ENCODE measurements around the gene PDLIM3.

Gene PDLIM3

GRCh38 chr4:185468999-185469398 is 66.3 kb downstream of the PDLIM3 start:
- no peak for DNase-seq

- no peak for DNase-seq
Observed at GRCh38 chr4:185467991-185468390, 67.3 kb downstream of the PDLIM3 start.

DNA sequence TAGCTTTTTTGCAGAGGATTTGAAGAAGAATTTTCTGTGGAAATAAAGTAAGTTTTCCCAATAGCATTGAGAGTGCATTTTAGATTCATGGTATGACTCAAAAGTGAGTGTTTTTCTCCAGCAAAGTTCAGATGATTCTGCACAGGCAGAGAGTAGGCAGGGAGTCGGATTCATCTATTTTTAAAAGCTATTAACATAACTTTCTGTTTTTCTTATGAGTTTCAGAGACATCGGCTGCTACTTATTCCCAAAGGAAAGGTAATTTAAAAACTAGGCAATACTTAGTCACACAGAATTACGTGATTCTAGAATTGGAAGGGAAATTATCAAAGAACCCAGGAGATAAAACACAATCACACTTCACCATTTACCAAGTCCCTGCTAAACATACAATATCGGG is 68.2 kb downstream of the PDLIM3 start:
- no peak for DNase-seq

DNA sequence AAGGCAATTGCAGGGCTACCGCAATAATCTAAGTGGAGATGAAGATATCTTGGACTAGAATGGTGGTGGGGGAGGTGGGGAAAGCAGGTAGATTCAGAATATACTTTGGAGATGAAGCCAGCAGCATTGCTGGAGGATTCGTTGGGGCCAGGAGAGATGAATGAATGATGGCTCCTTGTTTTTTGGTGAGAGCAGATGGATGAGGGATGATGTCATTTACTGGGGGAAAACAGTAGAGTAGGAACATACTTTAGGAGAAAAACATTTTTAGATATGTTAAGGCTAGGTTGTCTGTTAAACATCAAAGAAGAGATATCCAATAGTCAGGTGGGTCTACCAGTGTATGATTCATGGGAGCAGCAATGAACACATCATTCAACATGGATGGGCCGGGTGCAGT is 69.6 kb downstream of the PDLIM3 start:
- DNase-seq: no peak

DNA sequence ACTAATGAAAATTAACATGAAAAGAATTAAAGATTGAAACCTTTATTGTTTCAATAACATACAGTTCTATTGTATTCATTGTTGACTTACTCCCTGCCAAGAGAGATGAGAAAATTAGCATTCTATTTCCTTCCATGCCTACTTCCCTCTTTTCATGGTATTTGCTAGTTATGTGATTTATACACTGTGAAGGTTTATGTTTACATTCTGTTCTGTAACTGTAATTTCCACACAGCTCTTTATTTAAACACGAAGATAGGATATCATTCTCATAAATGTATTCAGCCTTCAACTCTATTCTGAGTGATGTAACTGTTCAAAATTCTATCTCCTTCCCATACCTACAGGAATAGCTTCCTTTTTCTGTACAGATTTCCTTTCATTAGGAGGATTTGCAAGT is 70.4 kb downstream of the PDLIM3 start:
- no peak for DNase-seq

DNA sequence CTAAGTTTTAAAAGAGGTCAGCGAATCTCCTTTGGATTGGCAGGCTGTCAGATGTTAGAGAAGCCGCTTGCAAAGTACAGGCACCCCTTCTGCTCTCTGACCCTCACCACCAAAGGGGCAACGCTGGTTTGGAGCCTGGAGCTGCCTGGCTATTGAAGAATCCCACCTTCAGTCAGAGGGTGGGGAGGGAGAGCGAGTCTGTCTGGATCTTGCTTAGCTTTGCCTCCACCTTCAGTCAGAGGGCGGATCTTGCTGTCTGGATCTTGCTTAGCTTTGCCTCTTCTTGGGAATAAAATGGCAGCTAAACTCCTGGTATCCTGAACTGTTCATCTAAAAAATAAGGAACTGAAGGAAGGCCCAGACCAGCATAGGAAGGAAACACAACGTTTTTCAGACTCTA is 71.1 kb downstream of the PDLIM3 start:
- DNase-seq: no peak

- no peak for DNase-seq
Observed at GRCh38 chr4:185463541-185463940, 71.8 kb downstream of the PDLIM3 start.

GRCh38 chr4:185461565-185461964 is 73.7 kb downstream of the PDLIM3 start:
- DNase-seq: no peak

- DNase-seq: no peak
Observed at GRCh38 chr4:185457136-185457535, 78.2 kb downstream of the PDLIM3 start.

DNA sequence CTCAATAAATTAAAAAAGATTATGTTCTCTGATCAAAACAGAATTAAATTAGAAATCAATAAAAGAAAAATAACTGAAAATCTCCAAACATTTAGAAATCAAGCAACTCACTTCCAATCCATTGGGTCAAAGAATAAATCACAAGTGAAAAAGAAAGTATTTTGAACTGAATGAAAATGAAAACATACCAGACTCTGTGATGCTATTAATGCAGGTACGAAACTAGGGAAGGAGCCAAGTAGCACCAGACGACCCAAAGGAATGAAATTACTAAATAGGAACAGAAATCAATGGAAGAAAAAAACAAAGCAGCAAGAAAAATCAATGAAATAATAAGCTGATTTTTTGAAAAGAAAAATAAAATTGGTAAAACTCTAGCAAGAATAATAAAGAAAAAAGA is 79.2 kb downstream of the PDLIM3 start:
- no peak for DNase-seq

All from GOT3 (cell line).